Femur (tissue), 1 donor: ENCODE measurements around the gene ZSCAN9.

ENCODE experiments used
- DNase-seq: peaks from one replicate; pipeline ENCODE4 v3.0.0-alpha.2; 2017

ZSCAN9 gene

DNA sequence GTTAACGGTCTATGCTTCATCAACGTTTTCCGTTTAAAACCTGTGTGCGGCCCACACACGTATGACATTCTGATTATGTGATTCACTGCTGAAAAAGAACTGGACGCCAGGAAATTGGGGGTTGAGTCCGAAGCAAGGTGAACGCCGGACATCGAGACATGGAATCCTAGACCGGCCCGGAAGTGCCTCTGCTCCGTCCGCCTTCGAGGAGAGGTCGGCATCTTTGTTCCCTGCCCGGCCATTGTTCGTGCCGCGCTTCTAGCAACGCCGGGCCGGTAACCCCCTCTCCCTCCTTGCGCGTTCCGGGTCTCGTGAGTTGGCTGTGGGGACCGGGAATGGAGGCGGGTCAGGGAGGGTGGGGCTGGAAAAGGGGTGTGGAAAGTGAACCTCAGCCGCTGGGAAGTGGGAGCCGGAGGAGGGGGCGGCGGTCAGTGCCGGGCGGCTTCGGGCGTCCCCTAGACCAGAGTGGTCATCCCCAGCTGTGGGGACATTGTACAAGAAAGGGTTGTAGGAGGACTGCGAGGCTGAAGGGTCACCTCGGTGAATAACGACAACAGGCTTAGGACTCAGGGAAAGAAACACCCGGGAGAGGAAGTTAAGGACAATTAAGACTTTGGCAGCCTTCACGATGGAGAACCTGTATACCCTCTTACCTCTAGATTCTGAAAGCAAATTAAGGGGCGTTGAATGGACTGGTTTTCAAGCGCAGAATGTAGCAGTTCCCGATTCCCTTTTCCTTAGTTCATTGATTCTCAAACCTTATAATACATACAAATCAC lies at the start of gene ZSCAN9:
ZSCAN9 (plus strand) TSS at position 220 of the 779 bp plus-strand sequence. CDS start 1,810 bp downstream, outside the sequence.
- DNase-seq, result peak; percentile 90

DNA sequence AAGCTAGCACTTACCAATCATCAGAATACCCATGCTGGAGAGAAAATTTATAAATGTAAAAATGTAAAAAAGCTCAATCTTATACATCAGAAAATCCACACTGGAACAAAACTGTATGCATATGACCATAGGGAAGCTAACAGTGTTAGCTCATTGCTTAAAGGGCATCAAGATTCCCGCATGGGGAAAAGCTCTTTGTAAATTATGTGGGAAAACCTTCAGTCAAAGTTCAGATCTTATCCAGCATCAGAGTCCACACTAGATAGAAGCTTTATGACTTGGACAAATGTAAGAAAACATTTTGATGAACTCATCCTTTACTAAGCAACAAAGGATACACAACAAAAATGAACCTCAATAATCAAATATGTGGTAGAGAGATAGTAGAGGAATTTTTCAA lies 48.7 kb upstream of the ZSCAN9 start:
- no peak for DNase-seq

DNA sequence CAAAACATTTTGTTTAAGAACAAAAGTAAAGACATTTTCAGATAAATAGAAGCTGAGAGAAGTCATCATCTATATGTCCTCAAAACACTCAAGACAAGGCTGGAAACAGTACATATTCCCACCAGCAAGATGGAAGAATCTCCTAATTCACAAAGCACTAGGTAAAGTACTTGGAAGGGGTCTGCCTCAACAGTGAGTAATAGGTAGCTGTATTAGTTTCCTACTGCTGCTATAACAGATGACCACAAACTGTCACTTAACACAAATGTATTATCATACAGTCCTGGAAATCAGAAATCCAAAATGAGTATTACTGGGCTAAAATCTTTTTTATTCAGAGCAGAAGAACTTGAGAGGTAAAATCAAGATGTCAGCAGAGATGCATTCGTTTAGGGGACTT lies 42.8 kb upstream of the ZSCAN9 start:
- no peak for DNase-seq

DNA sequence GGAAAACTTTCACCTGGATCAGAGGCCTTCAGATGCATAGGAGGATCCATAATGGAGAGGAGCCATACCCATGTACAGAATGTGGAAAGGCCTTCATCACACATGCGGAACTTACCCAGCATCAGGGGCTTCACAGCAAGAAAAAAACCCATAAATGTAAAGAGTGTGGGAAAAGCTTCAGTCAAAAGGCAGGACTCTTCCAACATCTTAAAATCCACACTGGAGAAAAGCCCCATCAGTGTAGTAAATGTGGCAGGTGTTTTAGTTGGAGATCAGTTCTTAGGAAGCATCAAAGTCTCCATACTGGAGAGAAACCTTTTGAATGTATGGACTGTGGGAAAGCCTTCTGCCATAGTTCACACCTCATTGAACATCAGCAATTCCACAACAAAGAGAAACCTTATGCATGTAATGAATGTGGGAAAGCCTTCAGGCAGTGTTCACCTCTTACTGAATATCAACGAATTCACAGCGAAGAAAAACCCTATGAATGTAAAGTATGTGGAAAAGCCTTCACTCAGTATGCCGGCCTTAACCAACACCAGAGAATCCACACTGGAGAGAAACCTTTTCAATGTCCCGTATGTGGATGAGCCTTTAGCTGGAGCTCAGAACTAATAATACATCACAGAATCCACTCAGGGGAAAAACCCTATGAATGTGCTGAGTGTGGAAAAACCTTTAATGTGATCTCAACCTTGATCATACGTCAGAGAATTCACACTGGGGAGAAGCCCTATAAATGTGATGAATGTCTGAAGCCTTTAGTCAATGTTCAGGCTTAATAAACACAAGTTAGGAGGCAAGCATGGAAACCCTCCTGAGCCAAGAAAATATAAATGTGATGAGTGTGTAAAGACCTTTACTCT lies 36.7 kb upstream of the ZSCAN9 start:
- no peak for DNase-seq

DNA sequence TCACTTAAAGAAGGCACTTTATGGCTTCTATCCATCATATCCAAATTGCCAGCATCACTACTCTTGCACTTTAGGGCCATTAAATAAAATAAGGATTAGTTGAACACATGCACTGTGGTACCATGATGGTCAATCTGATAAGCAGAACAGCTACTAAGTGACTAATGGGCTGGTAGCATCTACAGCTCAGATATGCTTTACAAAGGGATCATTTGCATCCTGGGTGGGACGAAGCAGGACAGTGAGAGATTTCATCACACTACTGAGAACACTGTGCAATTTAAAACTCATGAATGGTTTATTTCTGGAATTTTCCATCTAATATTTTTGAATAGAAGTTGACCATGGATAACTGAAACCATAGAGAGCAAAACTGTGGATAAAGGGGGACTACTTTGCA lies 25.1 kb upstream of the ZSCAN9 start:
- DNase-seq, result no peak

DNA sequence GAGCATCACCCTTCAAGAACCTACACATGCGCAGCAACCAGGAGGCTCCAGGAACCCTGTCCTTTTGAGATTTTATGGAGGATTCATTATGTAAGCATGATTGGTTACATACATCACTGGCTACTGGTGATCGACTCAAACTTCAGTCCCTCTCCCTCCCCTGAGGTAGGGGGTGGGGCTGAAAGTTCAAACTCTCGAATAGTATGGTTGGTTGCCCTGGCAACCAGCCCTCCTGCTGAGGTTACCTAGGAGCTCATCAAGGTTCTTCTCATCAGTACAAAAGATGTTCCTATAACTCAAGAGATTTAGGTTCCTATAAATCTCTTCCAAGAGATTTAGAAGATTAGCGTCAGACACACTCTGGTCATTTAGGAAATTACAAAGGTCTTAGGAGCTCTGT lies 21.9 kb upstream of the ZSCAN9 start:
- no peak for DNase-seq

DNA sequence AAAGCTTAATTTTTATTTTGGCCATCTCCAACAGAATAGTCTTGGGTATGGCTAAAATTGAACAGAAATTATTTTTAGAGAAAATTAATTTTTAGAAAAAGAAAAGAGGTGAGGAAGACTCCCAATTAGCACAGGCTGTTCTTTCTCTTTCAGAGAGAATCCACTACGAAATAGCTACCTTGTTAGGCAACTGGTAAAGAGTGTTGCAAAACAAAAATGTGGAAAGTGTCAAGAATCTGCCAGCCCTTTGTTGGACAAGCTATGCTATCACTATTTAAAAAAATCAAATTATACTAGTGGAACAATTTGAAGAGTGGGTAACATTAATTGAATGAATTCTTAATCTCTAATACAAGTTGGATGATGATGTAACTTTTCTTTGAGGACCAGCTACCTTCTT lies 19.2 kb upstream of the ZSCAN9 start:
- DNase-seq, result no peak

DNA sequence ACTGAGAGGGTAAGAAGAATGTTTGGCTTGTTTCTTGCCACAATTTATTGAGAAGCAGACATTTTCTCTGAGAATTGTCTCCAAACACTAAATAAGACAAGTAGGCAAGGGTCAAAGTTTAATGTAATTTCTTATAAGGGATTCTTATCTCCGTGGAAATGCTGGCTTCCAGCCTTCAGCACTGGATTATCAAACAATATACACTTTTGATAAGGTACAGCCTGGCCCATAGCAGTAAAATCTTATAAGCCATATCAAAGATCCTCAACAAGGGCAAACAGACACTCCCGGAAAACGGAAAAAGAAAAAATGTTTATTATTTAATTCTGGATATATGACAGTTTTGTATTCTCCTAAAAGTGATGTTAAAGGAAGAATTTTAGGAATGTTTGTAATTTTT lies 18.5 kb upstream of the ZSCAN9 start:
- no peak for DNase-seq

DNA sequence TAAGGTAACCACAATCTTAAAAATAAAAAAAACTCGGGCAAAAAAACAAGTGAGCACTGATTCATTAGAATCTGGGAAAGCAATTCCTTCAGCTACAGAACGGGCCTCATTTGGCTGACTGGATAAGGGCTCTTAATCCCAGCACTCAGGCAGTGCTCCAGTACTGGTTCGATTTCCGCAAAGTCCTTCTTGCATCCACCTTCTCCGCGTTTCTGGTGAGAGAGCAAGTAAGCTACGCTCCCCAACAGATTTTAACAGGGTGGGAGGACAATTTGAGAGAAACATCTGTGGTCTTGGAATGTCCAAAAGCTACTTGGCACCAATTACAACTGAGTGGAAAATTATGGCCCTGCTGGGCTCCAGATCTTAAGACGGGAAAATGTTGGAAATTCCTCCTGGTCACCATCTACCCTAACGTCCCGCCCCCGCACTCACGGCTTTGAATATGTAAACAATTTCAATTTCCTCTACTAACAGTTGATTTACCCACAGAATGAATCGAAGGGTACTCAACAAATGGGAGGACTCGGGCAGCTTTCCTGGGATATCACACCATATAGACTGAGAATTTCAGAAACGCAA lies 18.1 kb upstream of the ZSCAN9 start:
- DNase-seq, result no peak

DNA sequence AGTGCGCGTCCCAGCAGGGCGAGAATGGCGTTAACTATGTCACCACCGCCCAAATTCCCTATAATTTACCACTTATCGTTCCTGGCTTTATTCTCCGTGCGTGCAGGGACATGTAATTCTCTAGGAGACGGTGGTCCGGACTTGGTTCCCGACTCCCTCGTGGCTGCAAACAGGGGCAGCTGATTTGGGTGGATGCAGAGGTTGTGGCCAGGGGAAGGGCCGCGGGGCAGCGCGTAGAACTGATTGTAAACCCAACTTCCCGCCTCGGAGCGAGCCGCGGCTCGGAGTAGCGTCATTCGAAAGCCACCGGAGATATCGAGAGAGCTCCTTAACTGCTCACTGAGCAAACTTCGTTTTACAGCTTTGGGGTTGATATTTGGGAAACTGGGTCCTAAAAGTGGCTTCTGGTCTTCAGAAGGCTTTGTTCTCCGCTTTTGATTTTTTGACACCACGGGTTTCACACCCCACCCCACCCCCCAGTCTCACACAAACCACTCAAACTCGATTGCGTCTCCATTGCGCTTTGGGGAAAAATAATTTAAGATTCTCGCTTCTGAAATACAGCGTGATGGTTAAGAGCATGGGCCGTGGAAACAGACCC lies 17.5 kb upstream of the ZSCAN9 start:
- DNase-seq, result peak; percentile 38

DNA sequence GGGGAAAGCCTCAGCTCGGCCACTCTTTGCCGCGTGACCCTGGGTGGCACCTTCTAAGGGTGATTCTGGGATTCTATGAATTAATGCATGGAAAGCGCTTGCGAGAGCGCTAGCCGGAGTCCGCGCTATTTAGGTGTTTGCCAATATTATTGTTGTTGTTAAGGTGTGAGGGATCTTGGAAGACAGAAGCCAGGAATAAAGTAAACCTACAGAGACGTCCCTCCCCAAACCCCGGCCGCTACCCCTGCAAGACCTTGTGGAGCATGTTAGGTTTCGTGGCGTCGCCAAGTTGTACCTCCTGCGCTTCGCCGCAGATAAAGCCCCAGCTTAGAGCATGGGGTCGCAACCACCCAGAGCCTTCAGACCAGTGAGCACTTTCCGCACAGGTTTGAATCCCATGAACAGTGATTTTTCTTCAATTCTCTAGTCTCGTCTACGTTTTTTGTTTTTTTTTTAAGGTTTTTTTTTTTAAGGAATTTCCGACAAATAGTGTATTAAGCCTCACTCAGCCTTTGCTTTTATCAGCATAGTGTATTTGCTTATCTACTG lies 16.9 kb upstream of the ZSCAN9 start:
- DNase-seq, result no peak

DNA sequence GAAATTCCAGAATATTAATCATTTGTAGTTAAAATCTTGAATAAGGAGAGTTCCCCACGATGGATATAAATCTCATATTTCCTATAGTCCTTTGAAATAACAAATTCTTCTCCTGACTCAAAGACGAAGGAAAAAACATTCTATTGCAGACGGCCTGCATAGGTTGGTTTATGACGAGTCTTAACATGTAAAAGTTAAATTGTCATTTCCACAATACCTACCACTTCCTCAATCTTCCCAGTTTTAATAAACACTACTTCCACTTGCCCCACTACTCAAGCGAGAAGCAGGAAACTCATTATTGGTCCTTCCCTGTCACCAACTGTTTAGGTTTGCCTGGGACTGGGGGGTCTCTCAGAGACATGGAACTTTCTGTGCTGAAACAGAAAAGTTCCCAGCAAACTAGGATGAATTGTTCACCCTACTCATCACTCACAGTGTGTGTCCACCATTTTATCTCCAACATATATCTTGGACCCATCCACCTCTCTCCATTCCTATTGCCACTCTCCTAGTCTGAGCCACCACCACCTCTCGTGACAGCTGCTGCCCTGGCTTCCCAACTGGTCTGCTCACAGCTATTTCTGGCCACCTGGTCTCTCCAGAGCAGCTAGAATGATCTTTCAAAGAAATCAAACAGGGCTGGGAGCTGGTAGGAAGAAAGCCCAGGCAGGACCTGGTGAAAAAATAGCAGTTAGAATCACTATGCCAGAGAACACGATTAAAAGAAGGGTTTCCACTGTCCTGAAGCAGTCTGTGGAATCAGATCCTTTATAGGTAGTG lies 15.1 kb upstream of the ZSCAN9 start:
- DNase-seq, result peak; percentile 27

DNA sequence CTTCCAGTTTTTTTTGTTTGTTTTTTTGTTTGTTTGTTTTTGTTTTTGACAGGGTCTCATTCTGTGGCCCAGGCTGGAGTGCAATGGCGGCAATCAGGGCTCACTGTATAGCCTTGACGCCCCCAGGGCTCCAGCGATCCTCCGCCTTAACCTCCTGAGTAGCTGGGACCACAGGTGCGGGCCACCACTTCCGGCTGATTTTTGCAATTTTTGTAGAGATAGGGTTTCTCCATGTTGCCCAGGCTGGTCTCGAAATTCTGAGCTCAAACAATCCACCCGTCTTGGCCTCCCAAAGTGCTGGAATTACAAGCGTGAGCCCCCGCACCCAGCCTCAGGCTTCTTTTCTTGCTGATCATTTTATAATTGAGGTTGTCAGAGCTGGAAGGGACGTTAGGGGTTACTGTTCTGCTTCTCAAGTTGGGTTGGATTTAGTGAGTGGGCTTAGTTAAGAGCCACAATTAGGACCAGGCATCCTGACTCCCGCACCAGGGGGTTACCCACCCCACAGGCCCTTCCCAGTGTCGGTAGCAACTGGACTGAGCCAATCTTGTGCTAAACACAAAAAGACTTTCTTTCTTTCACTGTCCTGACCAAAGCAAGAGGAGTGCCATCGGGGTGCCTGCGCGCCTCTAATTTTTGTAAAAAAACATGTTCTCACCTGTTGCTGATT lies 13.1 kb upstream of the ZSCAN9 start:
- DNase-seq, result no peak

DNA sequence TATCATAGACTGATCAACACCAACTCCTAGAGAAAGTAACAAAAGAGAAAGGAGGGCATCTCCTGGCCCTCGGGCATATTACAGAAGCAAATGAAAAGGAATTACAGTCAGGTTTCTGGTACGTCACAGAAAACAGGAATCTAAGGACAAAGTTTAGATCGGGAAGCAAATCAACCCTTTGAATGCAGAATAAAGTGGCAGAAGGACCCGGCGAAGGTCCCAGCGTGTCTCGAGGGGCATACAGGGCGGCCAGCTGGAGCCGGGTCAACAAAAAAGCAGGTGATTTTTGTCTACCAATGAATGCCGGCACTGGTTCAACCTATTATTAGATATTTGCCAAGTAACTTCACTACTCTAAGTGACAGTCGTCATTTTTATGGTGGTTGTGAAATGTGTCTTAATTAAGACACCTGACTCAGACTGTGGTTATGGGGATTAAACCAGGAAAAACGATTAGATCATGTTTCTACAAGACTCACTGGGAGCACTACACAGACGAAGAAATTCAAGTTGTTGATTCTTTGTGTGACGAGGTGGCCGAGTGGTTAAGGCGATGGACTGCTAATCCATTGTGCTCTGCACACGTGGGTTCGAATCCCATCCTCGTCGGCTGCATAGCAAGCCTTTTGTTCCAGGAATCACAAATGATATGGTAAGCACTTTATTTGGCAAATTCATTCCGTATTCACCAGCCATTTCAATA lies 12.4 kb upstream of the ZSCAN9 start:
- peak; percentile 46 for DNase-seq

DNA sequence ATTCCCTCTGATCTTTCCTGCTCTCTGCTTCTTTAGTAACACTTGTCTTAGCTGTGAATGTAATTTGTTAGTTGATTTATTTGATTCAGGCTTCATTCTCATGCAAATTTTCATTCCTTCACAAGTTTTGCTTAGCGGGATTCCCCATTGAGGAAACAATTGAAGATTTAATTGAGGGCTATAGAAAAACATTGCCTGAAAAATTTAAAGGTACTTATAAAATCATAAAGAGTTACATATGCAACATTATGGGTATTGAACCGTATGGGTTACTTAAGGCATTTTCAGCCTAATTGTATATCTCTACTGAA lies 11.9 kb upstream of the ZSCAN9 start:
- no peak for DNase-seq

DNA sequence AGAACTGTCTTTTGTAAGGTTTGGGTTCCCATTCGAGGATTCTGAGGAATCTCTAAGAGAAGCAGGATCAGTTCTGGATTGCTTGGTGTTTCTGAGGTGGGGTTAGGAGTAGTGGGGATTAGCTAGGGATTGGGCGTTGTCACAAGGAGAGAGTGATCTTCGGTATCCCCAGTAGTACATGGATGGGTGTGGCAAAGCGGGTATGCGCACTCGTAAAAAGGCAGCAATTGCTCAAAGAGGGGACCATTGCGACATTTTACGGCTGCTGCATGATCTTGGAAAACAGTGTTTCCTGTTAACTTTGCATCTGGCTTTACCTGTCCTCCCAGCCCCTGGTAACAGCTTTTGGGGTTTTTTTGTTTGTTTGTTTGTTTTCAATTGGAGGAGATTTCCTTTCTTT lies 9.7 kb upstream of the ZSCAN9 start:
- DNase-seq, result no peak

DNA sequence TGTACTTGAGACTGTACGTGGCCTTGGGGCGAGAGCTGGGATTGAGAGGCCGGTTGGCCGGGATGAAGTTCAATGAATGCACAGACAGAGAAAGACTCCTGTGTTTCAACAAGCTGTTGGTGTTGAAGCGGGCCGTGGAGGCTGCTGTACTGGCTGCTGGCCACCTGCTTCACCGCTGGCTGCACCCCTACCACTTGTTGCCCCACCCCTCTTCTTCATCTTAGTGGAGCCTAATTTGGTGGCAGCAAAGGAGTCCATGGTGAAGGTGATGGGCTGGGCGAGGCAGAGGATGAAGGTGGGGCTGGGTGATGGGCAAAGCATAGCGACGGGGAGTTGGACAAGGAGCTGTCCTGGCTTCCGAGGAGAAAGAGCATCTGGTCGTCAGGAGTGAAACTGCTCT lies 7.2 kb upstream of the ZSCAN9 start:
- no peak for DNase-seq

DNA sequence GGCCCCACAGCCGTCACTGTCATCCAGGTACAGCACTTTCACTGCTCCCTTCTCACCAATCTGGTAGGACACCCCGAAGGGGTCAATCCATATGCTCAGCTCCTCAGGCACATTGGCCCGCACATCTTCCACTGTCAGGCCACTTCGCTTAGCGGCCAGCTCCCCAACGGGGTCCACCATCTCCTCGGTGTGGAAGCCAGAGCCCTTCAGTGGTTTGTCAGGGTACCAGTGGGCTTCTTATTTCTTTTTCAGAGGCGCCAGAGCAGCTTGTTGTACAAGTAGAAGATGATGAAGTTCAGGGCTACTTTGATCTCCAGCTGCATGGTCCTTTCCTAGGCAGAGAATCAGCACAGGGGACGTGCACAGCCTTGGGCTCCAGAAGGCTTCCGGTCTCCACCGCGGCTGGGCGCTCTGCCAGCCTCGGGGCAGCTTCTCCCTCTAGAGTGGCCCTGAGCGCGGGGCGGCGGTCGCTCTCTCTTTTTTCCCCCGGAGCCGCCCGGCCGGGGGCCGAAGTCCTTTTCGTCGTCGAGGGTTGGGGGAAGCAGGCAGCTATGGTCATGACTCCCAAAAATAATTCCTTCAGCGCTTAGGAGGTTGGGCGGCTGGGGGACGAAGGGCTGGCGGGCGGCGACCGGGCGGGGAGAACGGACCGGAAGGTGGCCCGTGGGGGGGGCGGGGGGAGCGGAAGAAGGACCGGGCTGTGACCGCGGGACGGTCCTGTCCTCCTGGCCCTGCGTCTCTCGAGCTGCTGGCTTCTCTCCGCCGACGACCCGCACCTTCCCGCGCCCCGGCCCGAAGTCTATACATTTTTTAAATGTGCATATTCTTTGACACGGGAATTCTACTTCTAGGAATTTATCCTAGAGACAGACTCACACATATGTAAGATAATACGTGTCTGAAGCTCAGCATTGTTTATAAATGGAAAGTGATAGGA lies 6.5 kb upstream of the ZSCAN9 start:
- DNase-seq, result peak; percentile 81

DNA sequence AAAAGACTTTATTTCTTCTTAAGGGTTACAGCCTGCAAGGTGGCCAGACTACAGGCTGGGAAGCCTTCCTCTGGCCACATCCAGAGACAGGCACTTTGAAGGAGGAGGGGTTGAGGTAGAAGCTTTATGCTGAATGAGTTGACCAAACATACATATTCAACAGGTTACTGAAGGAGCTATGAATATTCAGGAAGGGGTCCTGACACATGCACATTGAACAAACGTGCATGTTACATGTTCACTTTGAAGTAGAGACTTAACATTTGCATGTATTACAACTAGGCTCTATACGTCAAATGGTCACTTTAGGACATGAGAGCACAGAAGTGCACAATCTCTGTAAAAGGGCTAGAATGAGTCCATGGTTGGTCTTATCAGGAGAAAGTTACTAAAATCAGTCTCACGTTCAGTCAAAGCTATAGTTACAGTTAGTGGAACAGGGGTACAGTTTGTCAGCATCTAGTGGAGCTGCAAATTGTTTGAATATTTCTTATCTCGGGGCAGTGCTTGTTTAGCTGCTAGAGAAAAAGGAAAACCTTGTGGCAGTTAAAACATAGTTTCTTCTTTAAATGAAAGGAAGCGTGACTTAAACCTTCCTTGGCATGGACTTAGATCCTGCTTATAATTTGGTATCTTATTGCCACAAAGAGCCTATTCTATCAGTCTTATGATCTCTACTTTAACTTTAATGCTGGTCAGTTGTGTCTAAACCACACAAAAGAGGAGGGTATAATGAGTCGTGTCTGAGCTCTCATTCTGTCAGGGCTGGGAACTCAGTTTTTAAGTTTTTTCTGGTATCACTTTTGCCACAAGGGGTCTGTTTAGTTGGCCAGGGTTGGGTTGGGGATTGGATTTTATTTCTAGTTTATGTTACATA lies 4.6 kb upstream of the ZSCAN9 start:
- no peak for DNase-seq
